ENCODE results near the gene PHGDH. TPM values are rescaled to one million over a fixed set of nuclear protein-coding genes. Genes with fewer than 3 reads are reported as not detected.
A peak's percentile ranks its signal among the peaks of the same experiment; 100 is the strongest.

PHGDH gene
- total and polyA plus RNA-seq, 2 of the 13 experiments (the other 11 are each of a cell fraction or from before 2014, with no cell fraction given) = 95.8 to 133 TPM

- no peaks in the 10 kb centered on the region for H4K20me1 ChIP-seq (ENCODE audit: insufficient read depth, low read length)
- H3K4me2 ChIP-seq (ENCODE audit: low read depth, low read length) = no peak overlapping the region
- H3K9me3 ChIP-seq (ENCODE audit: low read length) = no peaks in the 10 kb centered on the region
- in situ Hi-C loops (cut with HindIII; ENCODE audit: extremely low pct_ligation_motif_present, low pct_unique_long_range_greater_than_20kb) = no loop called here
- H2AFZ ChIP-seq (ENCODE audit: low read length) = no peak overlapping the region
- H3K36me3 ChIP-seq (replicated peaks in 1 of 2; ENCODE audit: control insufficient read depth in 1 of 2, insufficient read depth in 2 of 2, low read length in 2 of 2) = peaks cover 23 to 40% of the 10 kb centered on the region in 2 experiments
- BruUV-seq (replicated peaks) = no TSS peak
- FAIRE-seq = no peak
- no peaks in the 10 kb centered on the region for H3K79me2 ChIP-seq (ENCODE audit: insufficient read depth, low read length)
- ChIA-PET POLR2A (interaction anchor here (2.3 to 4.4 kb wide), 2 partner anchors 21 to 35 kb away, joined by 7 to 27 read pairs; no protein-coding TSS in a partner anchor), CTCF (ENCODE audit: low intra/inter-chr PET ratio, low total read pairs) (interaction anchor here (1.5 to 2.1 kb wide), 5 partner anchors 26 to 141 kb away, joined by 3 to 19 read pairs (median 5); no protein-coding TSS in a partner anchor)
- ATAC-seq = no peak; the same call in 1 of the 3 replicates
- H3K4me3 ChIP-seq (replicated peaks in 1 of 3; ENCODE audit: insufficient read depth in 1 of 3, low read depth in 2 of 3, low read length in 3 of 3) = no peak overlapping the region
- H3K9ac ChIP-seq (ENCODE audit: insufficient read depth, low read depth, low read length) = no peak overlapping the region
- no peak for DNase-seq (ENCODE audit: low spot score)
- no peaks in the 10 kb centered on the region; a peak in 1 of 5 replicates for H3K27me3 ChIP-seq (ENCODE audit: control insufficient read depth in 1 of 2, insufficient read depth in 2 of 2, low read length in 2 of 2)
- TF ChIP-seq ZBTB39 (CRISPR knock-in tag; IDR thresholded peaks at IDR 0.05) (no peak), ZSCAN20 (CRISPR knock-in tag; IDR thresholded peaks at IDR 0.05; ENCODE audit: borderline replicate concordance) (no peak), MNT (IDR thresholded peaks at IDR 0.05) (no peak), ATM (IDR thresholded peaks at IDR 0.05; ENCODE audit: borderline replicate concordance) (no peak), POLR2G (IDR thresholded peaks at IDR 0.05; ENCODE audit: low read depth, low read length) (0 out of 2 replicates have a peak, but pooled peaks have one; percentile 19), ZNF607 (CRISPR knock-in tag; IDR thresholded peaks at IDR 0.05; ENCODE audit: borderline replicate concordance) (no peak), CSRNP1 (CRISPR knock-in tag; IDR thresholded peaks at IDR 0.05) (no peak), ZEB1 (IDR thresholded peaks at IDR 0.05; ENCODE audit: insufficient replicate concordance, low read depth) (no peak), THAP8 (CRISPR knock-in tag; IDR thresholded peaks at IDR 0.05; ENCODE audit: borderline replicate concordance) (no peak), CBX5 (CRISPR knock-in tag; IDR thresholded peaks at IDR 0.05; ENCODE audit: borderline replicate concordance) (no peak), ZNF816 (CRISPR knock-in tag; IDR thresholded peaks at IDR 0.05; ENCODE audit: borderline replicate concordance) (no peak), SMC3 (IDR thresholded peaks at IDR 0.05; ENCODE audit: low read length) (no peak), RBM39 (IDR thresholded peaks at IDR 0.05; ENCODE audit: low read depth, low read length, poor library complexity, severe bottlenecking) (no peak), MLX (CRISPR knock-in tag; IDR thresholded peaks at IDR 0.05) (no peak), IKZF4 (CRISPR knock-in tag; IDR thresholded peaks at IDR 0.05; ENCODE audit: borderline replicate concordance, low read depth, not compliant biosample characterization) (no peak), TCF7L2 (IDR thresholded peaks at IDR 0.05; ENCODE audit: low read depth, low read length) (no peak), PAF1 (CRISPR knock-in tag; IDR thresholded peaks at IDR 0.05) (peak; percentile 33)
- WGBS (ENCODE audit: low lambda C conversion rate) = no CpG with 5 or more reads among the region's 1 CpG
- intact Hi-C loops (cut with micrococcal nuclease; ENCODE audit: unreplicated experiment) = loop anchor here (2.0 kb wide), 1 partner anchor 38 kb away; no protein-coding TSS in a partner anchor
- no peak overlapping the region for H3K27ac ChIP-seq (ENCODE audit: extremely low read length, insufficient read depth, low read length)
- H3K4me1 ChIP-seq (ENCODE audit: insufficient read depth, low read length) = peaks cover 38% of the 10 kb centered on the region
Observed at GRCh38 chr1:119745034-119745433, 33.3 kb downstream of the PHGDH start.

All from HepG2 (cell line).